H1 (cell line): Measurements from ENCODE around the gene WFDC12.

Experiments used
- CTBP2 ChIP-seq: IDR thresholded peaks from 2 replicates; pipeline ENCODE4 v1.7.0; 2011; ENCODE audit warnings: borderline replicate concordance, mild to moderate bottlenecking, moderate library complexity, mixed read lengths, low read length; ENCODE audit not compliant: insufficient read depth, insufficient read length
- EZH2 ChIP-seq: fragments of 200-600 bp; sonication (generic); IDR thresholded peaks from 2 replicates; pipeline ENCODE4 v1.7.1; 2012; ENCODE audit warnings: low read depth, mild to moderate bottlenecking, moderate library complexity, low read length, inconsistent platforms; ENCODE audit not compliant: severe bottlenecking
- GABPA ChIP-seq: IDR thresholded peaks from 2 replicates; pipeline ENCODE4 v1.6.1; 2011; ENCODE audit warnings: mild to moderate bottlenecking, low read length, moderate library complexity, borderline replicate concordance; ENCODE audit not compliant: insufficient read depth
- JUND ChIP-seq: IDR thresholded peaks from 2 replicates; pipeline ENCODE4 v1.6.1; 2011; ENCODE audit warnings: mild to moderate bottlenecking, improper control_type of control experiment, low read length
- POLR2A ChIP-seq, 2 experiments: IDR thresholded peaks; 1 replicate in 1 of 2; 2 replicates in 1 of 2; pipeline ENCODE4 v1.6.1; 2011; ENCODE audit warnings: low read depth in 2 of 2, low read length in 2 of 2, mild to moderate bottlenecking in 2 of 2; ENCODE audit errors: control extremely low read depth in 1 of 2
- RFX5 ChIP-seq: IDR thresholded peaks from 2 replicates; pipeline ENCODE4 v1.6.1; 2011; ENCODE audit warnings: low read depth, low read length, improper control_type of control experiment, borderline replicate concordance
- TAF1 ChIP-seq: IDR thresholded peaks from 2 replicates; pipeline ENCODE4 v1.6.1; 2011; ENCODE audit warnings: mild to moderate bottlenecking, low read depth, low read length
- TBP ChIP-seq: IDR thresholded peaks from 2 replicates; pipeline ENCODE4 v1.6.1; 2011; ENCODE audit warnings: low read depth, low read length, improper control_type of control experiment
- YY1 ChIP-seq: IDR thresholded peaks from 2 replicates; pipeline ENCODE4 v1.6.1; 2011; ENCODE audit warnings: low read depth, mild to moderate bottlenecking, low read length
- TF ChIP-seq, protein P1 (sequence below): IDR thresholded peaks from 2 replicates; pipeline ENCODE4 v1.6.1; 2011; ENCODE audit warnings: low read length, improper control_type of control experiment
- TF ChIP-seq, protein P2 (sequence below): IDR thresholded peaks from 2 replicates; pipeline ENCODE4 v1.6.1; 2012; ENCODE audit warnings: inconsistent platforms
- TF ChIP-seq, protein P3 (sequence below), 3 experiments: IDR thresholded peaks; 1 replicate in 2 of 3; 2 replicates in 1 of 3; pipeline versions ENCODE4 v1.5.1 to v1.6.1; 2011; ENCODE audit warnings: low read length in 3 of 3, mild to moderate bottlenecking in 3 of 3, inconsistent platforms in 2 of 3, low read depth in 1 of 3, moderate library complexity in 1 of 3; ENCODE audit not compliant: insufficient read depth in 1 of 3; ENCODE audit errors: control extremely low read depth in 1 of 3
- TF ChIP-seq, protein P4 (sequence below): IDR thresholded peaks from 2 replicates; pipeline ENCODE4 v1.6.1; 2012; ENCODE audit warnings: low read length, inconsistent platforms
- TF ChIP-seq, protein P5 (sequence below): IDR thresholded peaks from 2 replicates; pipeline ENCODE4 v1.6.1; 2011; ENCODE audit warnings: low read depth, mild to moderate bottlenecking, low read length; ENCODE audit not compliant: insufficient read depth

DNA sequence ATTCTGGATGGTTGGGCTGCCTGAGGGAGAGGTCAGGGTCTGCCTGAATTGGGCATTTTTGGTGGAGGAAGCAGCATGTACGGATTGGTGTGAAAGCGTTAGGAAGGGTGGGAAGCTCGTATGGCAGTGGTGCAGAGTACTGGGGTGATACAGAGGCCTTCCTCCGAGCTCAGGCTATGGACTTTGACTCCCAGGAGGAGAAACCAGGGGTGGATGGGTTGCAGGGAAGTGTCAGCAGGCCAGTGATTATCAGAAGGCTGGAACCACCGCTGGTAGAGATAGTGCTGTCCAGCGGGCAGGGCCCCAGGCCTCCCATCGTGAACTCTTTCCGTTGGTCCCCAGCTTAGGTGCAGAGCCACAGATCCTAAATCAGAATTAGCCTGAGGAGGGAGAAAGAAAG is 14.6 kb downstream of the WFDC12 start:
- TF ChIP-seq RFX5 (no peak), POLR2A (IDR thresholded peaks at IDR 0.05; ENCODE audit: control extremely low read depth in 1 of 2, low read depth in 2 of 2, low read length in 2 of 2) (no peak), JUND (no peak), TBP (no peak), CTBP2 (no peak), TAF1 (no peak), GABPA (no peak), YY1 (no peak), EZH2 (no peak)
- TF ChIP-seq, protein P1, sequence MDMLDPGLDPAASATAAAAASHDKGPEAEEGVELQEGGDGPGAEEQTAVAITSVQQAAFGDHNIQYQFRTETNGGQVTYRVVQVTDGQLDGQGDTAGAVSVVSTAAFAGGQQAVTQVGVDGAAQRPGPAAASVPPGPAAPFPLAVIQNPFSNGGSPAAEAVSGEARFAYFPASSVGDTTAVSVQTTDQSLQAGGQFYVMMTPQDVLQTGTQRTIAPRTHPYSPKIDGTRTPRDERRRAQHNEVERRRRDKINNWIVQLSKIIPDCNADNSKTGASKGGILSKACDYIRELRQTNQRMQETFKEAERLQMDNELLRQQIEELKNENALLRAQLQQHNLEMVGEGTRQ, result no peak
- TF ChIP-seq, protein P2, sequence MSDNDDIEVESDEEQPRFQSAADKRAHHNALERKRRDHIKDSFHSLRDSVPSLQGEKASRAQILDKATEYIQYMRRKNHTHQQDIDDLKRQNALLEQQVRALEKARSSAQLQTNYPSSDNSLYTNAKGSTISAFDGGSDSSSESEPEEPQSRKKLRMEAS, result no peak
- TF ChIP-seq, protein P3, sequence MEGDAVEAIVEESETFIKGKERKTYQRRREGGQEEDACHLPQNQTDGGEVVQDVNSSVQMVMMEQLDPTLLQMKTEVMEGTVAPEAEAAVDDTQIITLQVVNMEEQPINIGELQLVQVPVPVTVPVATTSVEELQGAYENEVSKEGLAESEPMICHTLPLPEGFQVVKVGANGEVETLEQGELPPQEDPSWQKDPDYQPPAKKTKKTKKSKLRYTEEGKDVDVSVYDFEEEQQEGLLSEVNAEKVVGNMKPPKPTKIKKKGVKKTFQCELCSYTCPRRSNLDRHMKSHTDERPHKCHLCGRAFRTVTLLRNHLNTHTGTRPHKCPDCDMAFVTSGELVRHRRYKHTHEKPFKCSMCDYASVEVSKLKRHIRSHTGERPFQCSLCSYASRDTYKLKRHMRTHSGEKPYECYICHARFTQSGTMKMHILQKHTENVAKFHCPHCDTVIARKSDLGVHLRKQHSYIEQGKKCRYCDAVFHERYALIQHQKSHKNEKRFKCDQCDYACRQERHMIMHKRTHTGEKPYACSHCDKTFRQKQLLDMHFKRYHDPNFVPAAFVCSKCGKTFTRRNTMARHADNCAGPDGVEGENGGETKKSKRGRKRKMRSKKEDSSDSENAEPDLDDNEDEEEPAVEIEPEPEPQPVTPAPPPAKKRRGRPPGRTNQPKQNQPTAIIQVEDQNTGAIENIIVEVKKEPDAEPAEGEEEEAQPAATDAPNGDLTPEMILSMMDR (IDR thresholded peaks at IDR 0.05; ENCODE audit: control extremely low read depth in 1 of 3, insufficient read depth in 1 of 3, low read depth in 1 of 3, low read length in 3 of 3), result no peak
- TF ChIP-seq, protein P4, sequence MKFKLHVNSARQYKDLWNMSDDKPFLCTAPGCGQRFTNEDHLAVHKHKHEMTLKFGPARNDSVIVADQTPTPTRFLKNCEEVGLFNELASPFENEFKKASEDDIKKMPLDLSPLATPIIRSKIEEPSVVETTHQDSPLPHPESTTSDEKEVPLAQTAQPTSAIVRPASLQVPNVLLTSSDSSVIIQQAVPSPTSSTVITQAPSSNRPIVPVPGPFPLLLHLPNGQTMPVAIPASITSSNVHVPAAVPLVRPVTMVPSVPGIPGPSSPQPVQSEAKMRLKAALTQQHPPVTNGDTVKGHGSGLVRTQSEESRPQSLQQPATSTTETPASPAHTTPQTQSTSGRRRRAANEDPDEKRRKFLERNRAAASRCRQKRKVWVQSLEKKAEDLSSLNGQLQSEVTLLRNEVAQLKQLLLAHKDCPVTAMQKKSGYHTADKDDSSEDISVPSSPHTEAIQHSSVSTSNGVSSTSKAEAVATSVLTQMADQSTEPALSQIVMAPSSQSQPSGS, result no peak
- TF ChIP-seq, protein P5, sequence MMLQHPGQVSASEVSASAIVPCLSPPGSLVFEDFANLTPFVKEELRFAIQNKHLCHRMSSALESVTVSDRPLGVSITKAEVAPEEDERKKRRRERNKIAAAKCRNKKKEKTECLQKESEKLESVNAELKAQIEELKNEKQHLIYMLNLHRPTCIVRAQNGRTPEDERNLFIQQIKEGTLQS, result no peak
